GM13976 (cell line): ENCODE results near the gene PCGF3.

ENCODE experiments used
- DNase-seq: peaks from one replicate; pipeline ENCODE4 v3.0.0; 2012; ENCODE audit warnings: low spot score
- in situ Hi-C: fragments of 300-500 bp; cut with MboI; formaldehyde crosslinking; loops from one replicate; pipeline ENCODE4 v1.12.0; 2022; ENCODE audit warnings: low sequenced_read_pairs, mixed read lengths, inconsistent platforms; ENCODE audit not compliant: unreplicated experiment
- TF ChIP-seq, protein P1 (sequence below): IDR thresholded peaks from 2 replicates; pipeline ENCODE4 v1.5.1; 2012; ENCODE audit warnings: borderline replicate concordance, mild to moderate bottlenecking; ENCODE audit not compliant: insufficient read depth; ENCODE audit errors: extremely low read depth, missing control alignments, control extremely low read depth

PCGF3 gene

GRCh38 chr4:714087-714486 is 8.5 kb downstream of the PCGF3 start:
- in situ Hi-C loops = no loop called here
- DNase-seq = no peak
- TF ChIP-seq, protein P1, sequence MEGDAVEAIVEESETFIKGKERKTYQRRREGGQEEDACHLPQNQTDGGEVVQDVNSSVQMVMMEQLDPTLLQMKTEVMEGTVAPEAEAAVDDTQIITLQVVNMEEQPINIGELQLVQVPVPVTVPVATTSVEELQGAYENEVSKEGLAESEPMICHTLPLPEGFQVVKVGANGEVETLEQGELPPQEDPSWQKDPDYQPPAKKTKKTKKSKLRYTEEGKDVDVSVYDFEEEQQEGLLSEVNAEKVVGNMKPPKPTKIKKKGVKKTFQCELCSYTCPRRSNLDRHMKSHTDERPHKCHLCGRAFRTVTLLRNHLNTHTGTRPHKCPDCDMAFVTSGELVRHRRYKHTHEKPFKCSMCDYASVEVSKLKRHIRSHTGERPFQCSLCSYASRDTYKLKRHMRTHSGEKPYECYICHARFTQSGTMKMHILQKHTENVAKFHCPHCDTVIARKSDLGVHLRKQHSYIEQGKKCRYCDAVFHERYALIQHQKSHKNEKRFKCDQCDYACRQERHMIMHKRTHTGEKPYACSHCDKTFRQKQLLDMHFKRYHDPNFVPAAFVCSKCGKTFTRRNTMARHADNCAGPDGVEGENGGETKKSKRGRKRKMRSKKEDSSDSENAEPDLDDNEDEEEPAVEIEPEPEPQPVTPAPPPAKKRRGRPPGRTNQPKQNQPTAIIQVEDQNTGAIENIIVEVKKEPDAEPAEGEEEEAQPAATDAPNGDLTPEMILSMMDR = no peak

DNA sequence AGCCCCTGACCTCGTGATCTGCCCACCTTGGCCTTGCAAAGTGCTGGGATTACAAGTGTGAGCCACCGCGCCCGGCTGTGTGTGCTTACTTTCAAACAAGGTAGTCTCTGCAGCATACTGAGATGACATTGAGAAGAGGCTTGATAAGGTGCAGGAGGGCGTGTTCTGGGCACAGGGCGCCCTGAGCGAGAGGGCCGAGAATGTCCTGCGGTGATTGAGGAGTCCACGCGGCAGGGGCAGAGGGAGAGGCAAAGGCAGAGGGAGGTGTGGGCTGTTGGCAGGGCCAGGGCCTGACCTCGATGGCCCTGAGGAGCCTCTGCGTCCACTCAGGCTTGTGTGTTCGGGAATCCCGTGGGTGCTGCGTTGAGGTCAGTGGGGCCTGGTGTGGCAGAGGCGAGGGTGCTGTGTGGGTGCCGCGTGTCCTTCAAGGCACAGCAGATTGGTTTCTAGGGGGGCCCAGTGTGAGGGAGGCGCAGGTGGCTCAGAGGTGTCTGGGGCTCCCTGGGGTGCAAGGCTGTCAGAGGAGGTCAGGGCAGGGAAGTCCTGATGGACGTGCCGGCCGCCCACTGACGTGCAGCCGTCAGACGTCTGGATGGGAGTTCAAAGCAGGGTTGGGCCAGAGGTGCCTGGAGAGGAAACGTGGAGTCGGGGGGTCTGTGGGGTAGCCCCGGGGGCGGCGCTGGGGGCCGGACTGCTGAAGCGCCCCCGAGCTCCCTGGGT is 12.1 kb downstream of the PCGF3 start:
- DNase-seq = no peak
- in situ Hi-C loops = no loop called here
- TF ChIP-seq, protein P1 = no peak

DNA sequence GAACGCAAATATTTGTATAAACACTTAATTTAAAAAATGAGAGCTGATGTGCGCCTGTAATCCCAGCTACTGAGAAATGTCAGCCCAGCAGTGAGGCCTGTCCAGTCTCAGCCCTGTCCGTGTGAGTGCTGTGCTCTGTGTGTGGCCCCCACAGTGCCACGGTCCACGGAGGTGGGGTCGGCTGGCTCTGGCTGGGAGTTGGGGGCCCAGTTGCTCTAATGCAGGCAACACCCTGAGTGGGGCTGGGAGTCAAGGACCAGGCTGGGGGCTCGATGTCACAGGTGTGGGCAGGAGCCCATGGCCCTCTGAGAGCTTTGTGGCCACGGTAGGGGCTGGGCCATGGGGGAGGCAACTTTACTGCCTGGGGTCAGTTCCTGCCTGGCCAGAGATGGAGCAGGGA is 12.8 kb downstream of the PCGF3 start:
- DNase-seq = no peak
- TF ChIP-seq, protein P1 = no peak
- in situ Hi-C loops = no loop called here

- TF ChIP-seq, protein P1 = no peak
- in situ Hi-C loops = no loop called here
- DNase-seq = no peak
Measured at GRCh38 chr4:720111-720860, 14.7 kb downstream of the PCGF3 start.

DNA sequence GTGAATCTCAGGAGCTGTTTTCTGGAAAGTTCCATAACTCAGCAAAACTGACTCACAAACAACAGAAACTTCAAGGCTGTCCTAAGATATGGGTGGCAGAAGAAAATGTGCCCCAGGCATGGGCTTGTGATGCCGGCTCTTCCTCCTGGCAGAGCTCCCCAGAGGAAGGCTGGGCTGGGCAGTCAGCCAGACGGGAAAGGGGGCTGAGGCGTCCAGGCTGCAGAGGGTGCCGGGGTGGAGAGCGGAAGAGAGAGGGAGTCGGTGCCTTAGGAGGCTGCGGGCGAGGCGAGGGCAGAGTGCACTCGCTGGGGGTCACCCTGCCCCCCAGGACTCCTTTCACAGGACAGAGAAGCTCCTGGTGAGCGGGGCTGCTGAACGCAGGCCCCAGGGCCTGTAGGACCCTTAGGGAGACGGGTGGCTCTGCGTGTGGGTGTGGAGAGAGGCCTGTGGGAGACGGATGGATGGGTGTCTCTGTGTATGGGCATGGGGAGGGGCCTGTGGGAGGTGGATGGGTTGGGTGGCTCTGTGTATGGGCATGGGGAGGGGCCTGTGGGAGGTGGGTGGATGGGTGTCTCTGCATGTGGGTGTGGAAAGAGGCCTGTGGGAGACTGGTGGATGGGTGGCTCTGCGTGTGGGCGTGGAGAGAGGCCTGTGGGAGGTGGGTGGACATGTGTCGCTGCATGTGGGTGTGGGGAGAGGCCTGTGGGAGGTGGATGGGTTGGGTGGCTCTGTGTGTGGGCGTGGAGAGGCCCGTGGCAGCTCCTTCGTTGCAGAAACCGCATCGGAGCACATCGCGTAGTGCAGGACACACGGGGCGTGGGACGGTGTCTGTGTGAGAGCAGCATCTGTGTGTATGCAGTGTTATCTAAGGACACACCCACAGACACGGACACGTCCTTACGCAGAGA is 15.9 kb downstream of the PCGF3 start:
- DNase-seq = no peak
- in situ Hi-C loops = no loop called here
- TF ChIP-seq, protein P1 = no peak

DNA sequence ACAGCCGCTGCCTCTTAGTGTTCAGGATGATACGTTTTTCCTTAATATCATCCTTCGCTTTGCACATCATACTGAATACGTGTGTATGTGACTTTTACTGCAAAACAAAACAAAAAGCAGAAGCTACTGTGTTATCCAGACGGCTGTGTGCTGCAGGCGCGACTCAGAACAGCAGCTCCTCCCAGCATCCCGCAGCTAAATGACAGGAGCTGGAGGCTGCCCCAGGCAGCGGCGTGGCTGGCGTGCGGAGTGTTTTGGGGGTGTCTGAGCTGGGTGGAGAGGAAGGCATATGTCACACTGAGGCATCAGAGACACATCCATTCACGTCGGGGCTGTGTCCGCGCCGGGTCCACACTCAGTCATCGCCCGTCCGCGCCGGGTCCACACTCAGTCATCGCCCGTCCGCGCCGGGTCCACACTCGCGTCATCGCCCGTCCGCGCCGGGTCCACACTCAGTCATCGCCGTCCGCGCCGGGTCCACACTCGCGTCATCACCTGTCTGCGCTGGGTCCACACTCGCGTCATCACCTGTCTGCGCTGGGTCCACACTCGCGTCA is 16.6 kb downstream of the PCGF3 start:
- TF ChIP-seq, protein P1 = no peak
- in situ Hi-C loops = no loop called here
- DNase-seq = no peak
